ENCODE results near the gene DTNB. TPM values are rescaled to one million over a fixed set of nuclear protein-coding genes. Genes with fewer than 3 reads are reported as not detected.

The DTNB gene
- total and polyA plus RNA-seq, 2 of the 4 experiments (the other 2 are of a cell fraction): 3.8 to 5.3 TPM

GRCh38 chr2:25624635-25625034 is 48.7 kb downstream of the DTNB start:
- CTCF ChIA-PET: interaction anchor here (0.6 to 1.5 kb wide), 4 partner anchors 14 to 498 kb away, joined by 3 to 7 read pairs (median 4); no protein-coding TSS in a partner anchor
- no peak overlapping the region for H3K4me3 ChIP-seq (ENCODE audit: insufficient read depth, low read depth, low read length)
- no TSS peak for BruUV-seq (replicated peaks)

More at GRCh38 chr2:25624635-25625034, 48.7 kb downstream of the DTNB start:
- Histone ChIP-seq H3K4ac (ENCODE audit: low read depth, low read length) (no peak overlapping the region), H4K5ac (ENCODE audit: low read depth, low read length) (no peak overlapping the region), H2BK15ac (ENCODE audit: low read depth, low read length) (no peak overlapping the region), H3K27ac (ENCODE audit: insufficient read depth, low read length) (no peak overlapping the region), H4K8ac (ENCODE audit: low read depth in 2 of 2, low read length in 2 of 2) (no peak overlapping the region), H4K20me1 (ENCODE audit: insufficient read depth, low read length) (no peaks in the 10 kb centered on the region), H3K9me1 (ENCODE audit: insufficient read depth, low read length) (no peaks in the 10 kb centered on the region; the same call in 1 of the 2 replicates), H3K14ac (replicated peaks; ENCODE audit: low read depth, low read length) (no peak overlapping the region), H3K4me2 (ENCODE audit: low read depth, low read length) (no peak overlapping the region), H3K36me3 (ENCODE audit: control insufficient read depth, insufficient read depth, low read length) (peaks cover 2% of the 10 kb centered on the region; the same call in 1 of the 2 replicates), H3K9ac (ENCODE audit: low read depth, low read length) (no peak overlapping the region), H2AK9ac (replicated peaks; ENCODE audit: low read depth, low read length, poor library complexity) (no peak overlapping the region), H3K56ac (ENCODE audit: extremely low read depth, insufficient read depth, low read length) (no peak overlapping the region), H2BK5ac (ENCODE audit: low read depth, low read length, poor library complexity, severe bottlenecking) (no peak overlapping the region), H4K91ac (ENCODE audit: insufficient read depth, low read depth, low read length) (no peak overlapping the region), H3K79me1 (ENCODE audit: low read depth in 1 of 2, low read length in 2 of 2) (no peaks in the 10 kb centered on the region), H3K27me3 (ENCODE audit: control insufficient read depth, insufficient read depth, low read length) (no peaks in the 10 kb centered on the region), H3K9me3 (ENCODE audit: control insufficient read depth, insufficient read depth, low read length) (no peaks in the 10 kb centered on the region), H3K4me1 (ENCODE audit: control insufficient read depth, insufficient read depth, low read length) (no peaks in the 10 kb centered on the region; the same call in 1 of the 2 replicates), H2BK120ac (ENCODE audit: low read depth, low read length) (no peak overlapping the region), H3K23ac (ENCODE audit: low read depth, low read length) (no peak overlapping the region), H3K18ac (ENCODE audit: low read depth, low read length) (no peak overlapping the region), H2AFZ (replicated peaks; ENCODE audit: low read length, poor library complexity) (no peak overlapping the region), H2BK20ac (ENCODE audit: low read depth, low read length) (no peak overlapping the region), H2AK5ac (ENCODE audit: low read depth, low read length) (no peak overlapping the region)
- ATAC-seq (ENCODE audit: low read depth) (no peak), DNase-seq (no peak)
- no CpG with 5 or more reads among the region's 2 CpGs for WGBS, 2 experiments (ENCODE audit: extremely low coverage in 2 of 2, insufficient read length in 1 of 2)
- TF ChIP-seq CTCF (conservative IDR thresholded peaks at IDR 0.05; ENCODE audit: low read depth, low read length) (no peak), SMC3 (IDR thresholded peaks at IDR 0.05; ENCODE audit: low read depth, low read length) (no peak), MAFK (IDR thresholded peaks at IDR 0.05; ENCODE audit: low read depth, low read length) (no peak), POLR2A (IDR thresholded peaks at IDR 0.05; ENCODE audit: low read depth, low read length) (no peak), RCOR1 (IDR thresholded peaks at IDR 0.05; ENCODE audit: insufficient replicate concordance, low read length) (no peak), FOS (IDR thresholded peaks at IDR 0.05; ENCODE audit: low read depth, low read length) (no peak), CHD1 (IDR thresholded peaks at IDR 0.05; ENCODE audit: low read depth, low read length) (no peak), CEBPB (IDR thresholded peaks at IDR 0.05; ENCODE audit: low read depth, low read length) (no peak), ELK1 (IDR thresholded peaks at IDR 0.05; ENCODE audit: borderline replicate concordance, low read depth, low read length) (no peak), USF2 (IDR thresholded peaks at IDR 0.05; ENCODE audit: low read depth, low read length) (no peak), RAD21 (IDR thresholded peaks at IDR 0.05; ENCODE audit: low read length) (no peak), NFE2L2 (IDR thresholded peaks at IDR 0.05; ENCODE audit: low read depth, low read length) (no peak), MAZ (IDR thresholded peaks at IDR 0.05; ENCODE audit: borderline replicate concordance, low read depth, low read length) (no peak), RFX5 (IDR thresholded peaks at IDR 0.05; ENCODE audit: low read depth, low read length) (no peak), BHLHE40 (IDR thresholded peaks at IDR 0.05; ENCODE audit: low read depth, low read length) (no peak), MXI1 (IDR thresholded peaks at IDR 0.05; ENCODE audit: borderline replicate concordance, low read depth, low read length) (no peak)
- in situ Hi-C loops (cut with MboI; ENCODE audit: low sequenced_read_pairs) (no loop called here), intact Hi-C loops (cut with micrococcal nuclease) (no loop called here), dilution Hi-C loops (cut with HindIII; ENCODE audit: low sequenced_read_pairs, unreplicated experiment) (no loop called here)
- POLR2A ChIA-PET (ENCODE audit: unreplicated experiment): no interaction called here
